NT2/D1 (cell line): ENCODE data around the gene PXYLP1.

Source experiments
- SUZ12 ChIP-seq: IDR thresholded peaks from 2 replicates; pipeline ENCODE4 v1.6.1; 2011; ENCODE audit not compliant: insufficient read length, insufficient read depth; ENCODE audit errors: extremely low read depth
- YY1 ChIP-seq: IDR thresholded peaks from 2 replicates; pipeline ENCODE4 v1.6.1; 2011; ENCODE audit not compliant: insufficient read length, insufficient read depth

DNA sequence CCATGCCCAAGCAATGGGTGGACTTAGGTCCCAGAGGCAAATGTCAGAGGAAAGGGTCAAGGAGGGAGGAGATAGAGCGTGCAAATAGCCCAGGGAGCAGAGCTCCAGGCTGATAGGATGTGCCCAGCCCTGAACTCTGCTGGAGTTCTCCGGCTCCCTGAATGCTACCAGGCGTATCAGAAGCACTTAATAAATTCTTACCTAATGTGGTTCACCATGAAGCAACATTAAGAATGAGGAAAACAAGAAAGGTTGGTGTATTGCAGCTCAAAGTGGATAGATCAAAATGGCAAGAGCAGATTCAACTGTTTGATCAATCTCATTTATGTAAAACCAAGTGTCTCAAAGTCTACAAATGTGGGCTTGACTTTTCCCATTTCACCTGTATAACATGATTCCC is 38.3 kb downstream of the PXYLP1 start:
- TF ChIP-seq SUZ12 (no peak), YY1 (no peak)
